Caco-2 (cell line): ENCODE measurements around the gene DMAP1. TPM values are rescaled to one million over a fixed set of nuclear protein-coding genes. Genes with fewer than 3 reads are reported as not detected.

Experiments used
- BruUV-seq: library from RNA; stranded (reverse); fragments of 400-500 nt; replicated peaks from 2 replicates; lab custom pipeline; 2021; lab: Mats Ljungman, UMichigan
- CTCF ChIA-PET: fragments of 300-600 bp; sonication (Branson Sonifier 250); formaldehyde crosslinking; loops from one replicate; lab custom pipeline; 2022; ENCODE audit warnings: antibody characterized with exemption; lab: Charles Lee
- POLR2A ChIA-PET: fragments of 300-600 bp; sonication (Branson Sonifier 250); formaldehyde crosslinking; loops from one replicate; lab custom pipeline; 2022; ENCODE audit warnings: antibody characterized with exemption; lab: Charles Lee
- DNase-seq, 2 experiments: peaks; one replicate each; pipeline versions ENCODE4 v3.0.0 to v3.0.0-alpha.2; 2020 to 2022
- H3K27me3 ChIP-seq: replicated peaks from 2 replicates; pipeline ENCODE4 v1.6.0; 2011; ENCODE audit warnings: low read length; ENCODE audit not compliant: control insufficient read depth, insufficient read depth
- H3K36me3 ChIP-seq: 2 replicates; pipeline ENCODE4 v1.5.1; 2011; ENCODE audit warnings: low read length; ENCODE audit not compliant: control insufficient read depth, insufficient read depth
- H3K4me1 ChIP-seq: fragments of 250-450 bp; sonication (Bioruptor Pico); 2 replicates; pipeline ENCODE4 v1.5.1; 2020; ENCODE audit warnings: mild to moderate bottlenecking
- H3K4me3 ChIP-seq: 2 replicates; pipeline ENCODE4 v1.5.1; 2011; ENCODE audit warnings: low read depth, mild to moderate bottlenecking, control low read depth, low read length
- H3K9me3 ChIP-seq: fragments of 250-450 bp; sonication (Bioruptor Pico); 2 replicates; pipeline ENCODE4 v1.5.1; 2020; ENCODE audit warnings: mild to moderate bottlenecking, moderate library complexity
- H3K27ac Mint-ChIP-seq: one replicate; pipeline ENCODE4 v1.8.0; 2022; ENCODE audit warnings: mixed read lengths; ENCODE audit not compliant: unreplicated experiment
- H3K27me3 Mint-ChIP-seq: one replicate; pipeline ENCODE4 v1.8.0; 2022; ENCODE audit warnings: mixed read lengths; ENCODE audit not compliant: insufficient read depth, unreplicated experiment
- H3K36me3 Mint-ChIP-seq: one replicate; pipeline ENCODE4 v1.8.0; 2022; ENCODE audit warnings: mild to moderate bottlenecking, mixed read lengths; ENCODE audit not compliant: insufficient read depth, unreplicated experiment
- H3K4me1 Mint-ChIP-seq: one replicate; pipeline ENCODE4 v1.8.0; 2022; ENCODE audit warnings: low read depth, mixed read lengths; ENCODE audit not compliant: unreplicated experiment
- H3K4me3 Mint-ChIP-seq: one replicate; pipeline ENCODE4 v1.8.0; 2022; ENCODE audit warnings: mild to moderate bottlenecking, moderate library complexity, mixed read lengths; ENCODE audit not compliant: unreplicated experiment
- H3K9me3 Mint-ChIP-seq: one replicate; pipeline ENCODE4 v1.8.0; 2022; ENCODE audit warnings: mixed read lengths; ENCODE audit not compliant: unreplicated experiment
- intact Hi-C: fragments of 100-400 bp; cut with micrococcal nuclease; formaldehyde crosslinking; loops from one replicate; pipeline ENCODE4 v1.10.0; 2022; ENCODE audit not compliant: unreplicated experiment
- total RNA-seq: library from RNA; stranded (reverse); gene quantifications from 2 replicates; pipeline ENCODE4 v1.2.3, GENCODE V29; 2022
- TF ChIP-seq, protein P1 (sequence below), 2 experiments: fragments of 200-600 bp in 1 of 2; IDR thresholded peaks; 1 replicate in 1 of 2; 2 replicates in 1 of 2; pipeline versions ENCODE4 v1.5.1 to v1.8.0; 2011 to 2022; ENCODE audit warnings: antibody characterized with exemption in 1 of 2, control low read depth in 1 of 2, inconsistent platforms in 1 of 2, low read depth in 1 of 2, low read length in 1 of 2, mild to moderate bottlenecking in 1 of 2, moderate library complexity in 1 of 2; ENCODE audit not compliant: insufficient read depth in 1 of 2, severe bottlenecking in 1 of 2, unreplicated experiment in 1 of 2

DMAP1 gene
- total RNA-seq, 1 experiment from 2014 or later = 40.4 TPM

DNA sequence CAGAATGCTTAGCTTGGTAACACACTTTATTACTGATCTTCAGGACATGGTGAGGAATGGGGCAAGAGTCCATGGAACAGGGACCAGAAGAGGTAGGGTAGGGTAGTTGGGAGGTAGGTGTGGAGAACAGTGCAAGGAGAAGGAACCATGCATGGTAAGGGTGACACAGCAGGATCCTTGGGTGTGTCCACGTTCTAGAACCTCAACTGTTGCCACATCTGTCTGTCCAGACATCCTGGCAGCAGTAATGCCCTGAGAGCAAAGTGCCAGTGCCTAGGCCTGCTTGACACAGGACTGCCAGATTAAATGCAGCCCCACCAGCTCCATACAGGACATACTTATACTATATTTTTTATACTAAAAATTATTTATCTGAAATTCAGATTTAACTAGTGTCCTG is 13.9 kb downstream of the DMAP1 start:
- TF ChIP-seq, protein P1, sequence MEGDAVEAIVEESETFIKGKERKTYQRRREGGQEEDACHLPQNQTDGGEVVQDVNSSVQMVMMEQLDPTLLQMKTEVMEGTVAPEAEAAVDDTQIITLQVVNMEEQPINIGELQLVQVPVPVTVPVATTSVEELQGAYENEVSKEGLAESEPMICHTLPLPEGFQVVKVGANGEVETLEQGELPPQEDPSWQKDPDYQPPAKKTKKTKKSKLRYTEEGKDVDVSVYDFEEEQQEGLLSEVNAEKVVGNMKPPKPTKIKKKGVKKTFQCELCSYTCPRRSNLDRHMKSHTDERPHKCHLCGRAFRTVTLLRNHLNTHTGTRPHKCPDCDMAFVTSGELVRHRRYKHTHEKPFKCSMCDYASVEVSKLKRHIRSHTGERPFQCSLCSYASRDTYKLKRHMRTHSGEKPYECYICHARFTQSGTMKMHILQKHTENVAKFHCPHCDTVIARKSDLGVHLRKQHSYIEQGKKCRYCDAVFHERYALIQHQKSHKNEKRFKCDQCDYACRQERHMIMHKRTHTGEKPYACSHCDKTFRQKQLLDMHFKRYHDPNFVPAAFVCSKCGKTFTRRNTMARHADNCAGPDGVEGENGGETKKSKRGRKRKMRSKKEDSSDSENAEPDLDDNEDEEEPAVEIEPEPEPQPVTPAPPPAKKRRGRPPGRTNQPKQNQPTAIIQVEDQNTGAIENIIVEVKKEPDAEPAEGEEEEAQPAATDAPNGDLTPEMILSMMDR (IDR thresholded peaks at IDR 0.05; ENCODE audit: insufficient read depth in 1 of 2, low read depth in 1 of 2, low read length in 1 of 2, severe bottlenecking in 1 of 2, unreplicated experiment in 1 of 2) = no peak
- no peaks in the 10 kb centered on the region for H3K36me3 Mint-ChIP-seq
- no TSS peak for BruUV-seq
- no peaks in the 10 kb centered on the region for H3K9me3 Mint-ChIP-seq
- no peaks in the 10 kb centered on the region for H3K9me3 ChIP-seq
- POLR2A ChIA-PET = no interaction called here
- H3K4me1 ChIP-seq = no peaks in the 10 kb centered on the region
- H3K4me1 Mint-ChIP-seq = no peaks in the 10 kb centered on the region
- H3K27me3 Mint-ChIP-seq = no peaks in the 10 kb centered on the region
- DNase-seq = no peak
- no peak overlapping the region for H3K27ac Mint-ChIP-seq
- H3K4me3 Mint-ChIP-seq = no peak overlapping the region
- no peaks in the 10 kb centered on the region for H3K27me3 ChIP-seq
- CTCF ChIA-PET = no interaction called here
- H3K4me3 ChIP-seq = no peak overlapping the region
- intact Hi-C loops = no loop called here
- no peaks in the 10 kb centered on the region for H3K36me3 ChIP-seq

DNA sequence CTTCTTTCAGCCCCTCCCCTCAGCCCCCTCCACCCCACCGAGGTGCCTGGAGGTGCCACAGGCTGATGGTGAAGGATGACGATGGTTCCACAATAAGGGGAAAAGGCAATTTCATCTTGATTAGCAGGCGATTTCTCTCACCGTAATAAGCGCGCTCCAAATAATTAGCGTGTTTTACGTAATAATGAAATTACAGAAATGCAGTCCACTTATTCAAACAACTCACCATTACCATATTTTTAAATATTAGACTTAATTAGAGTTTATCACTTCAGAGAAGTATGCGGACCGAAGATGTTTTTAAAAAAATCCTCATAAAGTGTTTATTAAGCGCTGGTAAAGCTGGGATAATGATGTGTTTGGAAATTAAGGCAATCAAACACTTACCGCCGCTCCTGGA is 14.9 kb downstream of the DMAP1 start:
- DNase-seq = no peak
- POLR2A ChIA-PET = no interaction called here
- TF ChIP-seq, protein P1 (IDR thresholded peaks at IDR 0.05; ENCODE audit: insufficient read depth in 1 of 2, low read depth in 1 of 2, low read length in 1 of 2, severe bottlenecking in 1 of 2, unreplicated experiment in 1 of 2) = no peak
- no peaks in the 10 kb centered on the region for H3K9me3 ChIP-seq
- H3K36me3 ChIP-seq = no peaks in the 10 kb centered on the region
- Mint-ChIP-seq H3K4me3 (no peak overlapping the region), H3K27ac (no peak overlapping the region), H3K4me1 (no peaks in the 10 kb centered on the region), H3K9me3 (no peaks in the 10 kb centered on the region), H3K27me3 (no peaks in the 10 kb centered on the region), H3K36me3 (no peaks in the 10 kb centered on the region)
- H3K4me1 ChIP-seq = no peaks in the 10 kb centered on the region
- no peak overlapping the region for H3K4me3 ChIP-seq
- CTCF ChIA-PET = interaction anchor here (0.6 kb wide), 1 partner anchor 152 kb away, joined by 3 read pairs; no protein-coding TSS in a partner anchor
- intact Hi-C loops = no loop called here
- BruUV-seq = no TSS peak
- H3K27me3 ChIP-seq = no peaks in the 10 kb centered on the region

DNA sequence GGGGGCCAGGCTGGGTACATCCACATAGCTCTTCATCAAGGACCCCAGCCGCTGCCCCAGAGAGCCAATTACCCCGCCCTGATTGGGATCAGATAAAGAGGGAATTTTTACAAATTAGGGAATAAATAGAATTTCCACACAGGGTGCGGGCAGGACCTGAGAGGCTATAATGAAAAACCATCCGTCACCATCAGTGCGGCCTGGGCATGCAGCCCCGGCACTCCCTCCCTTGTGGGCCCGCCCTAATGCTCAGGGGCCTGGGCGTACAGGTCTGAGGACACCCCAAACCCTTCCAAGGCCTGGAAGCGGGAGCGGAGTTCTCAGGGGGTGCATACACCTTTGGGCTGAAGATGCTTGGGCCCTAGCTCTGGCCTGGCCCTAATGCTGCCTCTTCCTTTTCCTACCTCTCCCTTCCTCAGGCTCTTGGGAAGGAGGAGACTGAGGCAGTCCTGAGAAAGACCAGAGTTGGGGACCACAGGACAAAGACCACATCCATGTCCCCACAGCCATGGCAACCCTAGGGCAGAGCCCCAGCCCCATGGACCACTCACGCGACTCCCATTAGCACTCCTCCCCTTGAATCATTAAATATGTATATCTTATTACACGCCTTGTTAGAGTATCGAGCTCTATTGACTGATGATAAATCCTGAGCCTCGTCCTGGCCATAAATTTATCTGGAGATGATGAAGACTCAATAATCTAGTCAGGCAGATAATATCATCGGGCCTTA is 16.3 kb downstream of the DMAP1 start:
- Mint-ChIP-seq H3K4me3 (no peak overlapping the region), H3K27me3 (no peaks in the 10 kb centered on the region), H3K9me3 (no peaks in the 10 kb centered on the region), H3K4me1 (no peaks in the 10 kb centered on the region), H3K36me3 (no peaks in the 10 kb centered on the region), H3K27ac (no peak overlapping the region)
- no peaks in the 10 kb centered on the region for H3K9me3 ChIP-seq
- BruUV-seq = no TSS peak
- no peak overlapping the region for H3K4me3 ChIP-seq
- H3K36me3 ChIP-seq = no peaks in the 10 kb centered on the region
- ChIA-PET CTCF (no interaction called here), POLR2A (no interaction called here)
- no peak for DNase-seq
- intact Hi-C loops = no loop called here
- H3K27me3 ChIP-seq = no peaks in the 10 kb centered on the region
- TF ChIP-seq, protein P1 (IDR thresholded peaks at IDR 0.05; ENCODE audit: insufficient read depth in 1 of 2, low read depth in 1 of 2, low read length in 1 of 2, severe bottlenecking in 1 of 2, unreplicated experiment in 1 of 2) = no peak
- H3K4me1 ChIP-seq = no peaks in the 10 kb centered on the region
